GM18511 (cell line): Measurements from ENCODE around the gene DSCAM.
"Not testable (repeated sequence)": the region's sequence is repeated elsewhere in the genome, so short reads cannot be mapped to it uniquely, and the experiment has no call there.

Experiments used
- ATAC-seq: cut with Tn5 transposase; IDR thresholded peaks from one replicate; pipeline ENCODE4 v1.9.1; 2021; ENCODE audit warnings: mild to moderate bottlenecking, moderate library complexity; ENCODE audit not compliant: unreplicated experiment

The DSCAM gene

DNA sequence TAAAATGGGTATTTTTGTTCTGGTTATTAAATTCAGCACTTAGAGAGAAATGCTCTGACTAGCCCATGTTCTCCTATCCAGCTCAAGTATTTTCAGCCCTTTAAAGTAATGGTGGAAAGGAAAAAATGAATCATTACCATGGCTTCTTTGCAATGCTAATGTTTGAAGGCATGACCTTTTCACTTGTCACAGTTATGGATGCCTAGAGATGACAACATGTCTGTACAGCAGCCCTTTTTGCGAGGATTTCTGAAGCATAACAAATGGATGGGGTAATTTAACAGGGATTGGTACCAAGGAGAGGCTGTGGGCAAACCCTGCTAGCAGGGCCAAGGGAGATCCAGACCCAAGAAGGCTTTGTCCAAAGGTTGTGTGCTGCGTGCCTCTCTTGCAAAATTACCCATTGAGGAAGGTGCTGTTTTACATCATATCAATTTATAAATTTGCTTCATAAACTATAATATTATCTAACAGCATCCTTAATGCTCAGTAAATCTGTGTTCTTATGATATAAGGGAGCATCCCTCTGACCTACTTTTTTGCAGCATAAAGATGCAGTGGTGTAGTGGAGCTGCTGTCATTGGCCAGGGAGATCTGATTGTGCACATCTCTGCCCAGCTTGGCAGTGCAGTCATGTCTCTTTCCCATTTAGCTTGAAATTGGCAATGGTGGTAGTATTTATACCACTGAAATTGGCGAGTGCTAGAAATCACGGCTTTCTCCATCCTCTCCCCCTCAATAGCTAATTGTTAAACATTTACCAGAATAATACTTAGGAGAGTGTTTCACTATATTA, 652.6 kb downstream of the DSCAM start:
- ATAC-seq, result no peak

DNA sequence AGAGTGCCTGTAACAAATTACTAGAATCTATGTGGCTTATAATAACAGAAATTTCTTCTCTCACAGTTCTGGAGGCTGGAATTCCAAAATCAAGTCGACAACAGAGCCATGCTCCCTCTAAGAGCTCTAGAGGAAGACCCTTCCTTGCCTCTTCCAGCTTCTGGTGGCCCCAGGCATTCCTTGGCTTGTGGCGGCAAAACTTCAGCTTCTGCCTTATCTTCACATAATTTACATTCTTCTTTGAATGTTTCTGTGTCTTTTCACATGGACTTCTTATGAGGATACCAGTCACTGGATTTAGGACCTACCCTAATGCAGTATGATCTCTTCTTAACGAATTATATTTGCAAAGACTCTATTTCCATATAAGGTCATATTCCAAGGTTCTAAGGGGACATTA, 655.3 kb downstream of the DSCAM start:
- no peak for ATAC-seq

DNA sequence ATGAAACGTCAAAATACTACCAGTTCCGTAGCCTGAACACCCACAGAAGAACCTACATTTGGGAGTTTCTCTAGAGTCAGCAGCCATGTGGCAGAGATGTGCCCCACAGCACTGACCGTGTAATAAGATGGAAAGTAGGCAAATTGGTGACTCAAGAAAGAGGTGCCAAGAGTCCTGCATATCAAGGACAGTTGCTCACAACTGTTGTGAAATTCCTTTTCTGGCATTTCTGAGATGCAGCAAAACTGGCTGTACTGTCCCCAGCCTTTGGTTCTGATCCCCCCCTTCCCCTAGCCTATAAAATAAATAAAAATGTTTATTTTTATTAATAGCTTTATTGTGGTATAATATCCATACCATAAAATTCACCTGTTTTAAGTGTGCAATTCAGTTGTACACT, 655.8 kb downstream of the DSCAM start:
- ATAC-seq, result no peak

DNA sequence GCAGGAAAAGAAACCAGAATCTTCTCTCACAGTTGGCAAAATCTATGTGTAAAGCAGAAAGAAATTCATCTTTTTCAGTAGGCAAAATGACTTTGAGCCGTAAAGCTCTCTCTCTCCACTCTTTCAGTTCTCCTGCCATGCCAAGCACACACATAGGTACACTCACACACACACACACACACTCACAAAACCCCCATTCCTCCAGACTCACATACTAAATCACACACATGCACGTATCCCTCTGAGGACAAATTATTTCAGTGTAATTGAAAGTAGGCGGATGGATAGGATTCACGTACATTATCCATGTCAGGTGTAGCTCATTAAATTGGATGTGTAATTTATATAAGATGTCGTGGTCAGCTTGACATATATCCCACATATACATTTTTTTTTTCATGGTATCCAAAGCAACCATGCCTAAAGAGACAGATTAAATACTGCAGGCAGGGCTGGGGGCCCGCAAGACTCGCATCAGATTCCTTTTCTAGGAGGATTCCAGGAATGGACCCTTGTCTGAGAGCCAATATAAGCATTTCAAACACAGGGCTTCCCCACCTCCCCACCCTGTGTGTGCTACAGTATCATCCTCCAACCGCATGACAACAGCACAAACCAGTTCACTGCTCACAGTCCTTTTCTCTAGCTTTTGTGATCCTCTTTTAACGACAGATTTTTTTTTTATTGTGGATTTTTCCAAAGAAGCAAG, 658.9 kb downstream of the DSCAM start:
- ATAC-seq, result no peak

DNA sequence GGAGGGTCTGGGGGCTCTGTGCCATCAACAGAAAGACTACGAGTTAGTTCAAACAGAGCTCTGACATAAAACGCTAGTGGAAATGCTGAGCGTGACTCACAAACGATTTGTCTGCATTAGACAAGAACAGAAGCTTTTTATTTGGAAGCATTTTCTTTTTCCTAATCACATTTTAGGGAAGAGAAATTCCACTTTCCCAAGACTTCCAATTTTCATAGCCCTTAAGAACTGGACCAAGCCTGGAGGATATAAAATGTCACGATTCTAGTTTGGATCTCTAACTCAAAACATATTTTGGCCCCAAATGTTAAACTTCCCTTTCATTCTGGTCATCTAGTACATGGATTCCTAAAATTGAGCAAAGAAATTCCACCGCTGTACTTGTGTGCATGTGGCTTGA, 659.7 kb downstream of the DSCAM start:
- ATAC-seq, result no peak

DNA sequence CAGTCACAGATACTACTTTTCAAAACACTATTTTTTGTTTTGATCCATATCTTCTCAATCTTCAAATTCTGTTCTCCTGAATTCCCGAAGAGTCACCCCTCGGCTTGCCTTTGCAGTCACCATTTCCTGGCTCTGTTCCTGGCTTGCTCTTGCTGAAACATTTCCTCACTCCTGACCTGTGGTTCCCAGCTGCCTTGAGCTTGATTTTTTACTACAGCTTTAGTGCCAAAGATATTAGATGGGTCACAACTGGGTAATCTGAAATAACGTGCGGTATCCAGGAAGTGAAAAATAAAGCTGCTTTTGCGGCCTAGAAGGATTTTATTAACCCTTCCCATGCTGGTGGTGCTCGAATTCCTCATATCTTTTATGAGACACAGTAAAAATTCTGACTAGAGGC, 660.9 kb downstream of the DSCAM start:
- no peak for ATAC-seq

DNA sequence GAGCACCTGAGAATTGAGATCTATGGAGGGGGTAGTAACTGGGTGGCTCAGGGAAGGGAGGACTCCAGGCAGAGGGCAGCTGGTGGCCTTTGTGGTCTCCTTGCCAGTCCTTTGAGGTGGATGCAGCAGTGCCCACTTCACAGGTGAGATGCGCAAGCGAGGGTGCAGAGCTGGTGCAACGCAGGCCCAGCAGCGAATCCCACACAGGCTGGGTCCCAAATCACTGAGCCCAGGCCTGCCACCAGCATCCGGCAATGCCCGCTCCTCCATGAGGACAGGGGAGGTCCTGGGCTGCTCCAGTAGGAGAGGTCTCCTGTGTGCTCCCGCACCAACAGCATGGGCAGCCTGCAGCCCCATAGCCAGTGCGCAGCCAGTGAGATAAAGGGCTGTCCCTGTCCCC, 661.8 kb downstream of the DSCAM start:
- no peak for ATAC-seq

DNA sequence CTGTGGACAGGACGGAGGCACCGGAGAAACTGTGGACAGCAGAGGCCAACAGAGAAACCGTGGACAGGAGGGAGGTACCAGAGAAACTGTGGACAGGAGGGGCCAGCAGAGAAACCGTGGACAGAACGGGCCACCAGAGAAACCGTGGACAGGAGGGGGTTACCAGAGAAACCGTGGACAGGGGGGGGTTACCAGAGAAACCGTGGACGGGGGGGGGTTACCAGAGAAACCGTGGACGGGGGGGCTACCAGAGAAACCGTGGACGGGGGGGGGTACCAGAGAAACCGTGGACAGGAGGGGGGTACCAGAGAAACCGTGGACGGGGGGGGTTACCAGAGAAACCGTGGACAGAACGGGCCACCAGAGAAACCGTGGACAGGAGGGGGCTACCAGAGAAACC, 664.5 kb downstream of the DSCAM start:
- ATAC-seq, result not testable (repeated sequence)

DNA sequence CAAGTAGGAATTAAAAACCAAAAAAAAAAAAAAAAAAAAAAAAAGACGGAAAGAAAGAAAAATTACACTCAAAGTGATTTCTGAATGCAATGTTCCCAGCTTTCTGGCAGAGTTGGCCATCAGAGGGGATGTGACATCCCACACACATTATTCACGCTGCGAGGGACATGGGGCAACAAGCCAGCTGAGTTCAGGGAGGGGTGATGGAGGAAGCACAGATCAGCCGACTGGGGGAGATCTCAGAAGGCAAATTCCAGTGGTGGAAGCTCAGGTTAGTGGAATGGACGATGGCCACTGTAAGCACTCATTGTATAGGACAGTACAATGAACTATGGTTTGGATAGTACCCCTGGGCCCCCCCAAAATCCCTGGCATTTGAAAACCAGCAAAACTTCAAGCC, 667.8 kb downstream of the DSCAM start:
- no peak for ATAC-seq

DNA sequence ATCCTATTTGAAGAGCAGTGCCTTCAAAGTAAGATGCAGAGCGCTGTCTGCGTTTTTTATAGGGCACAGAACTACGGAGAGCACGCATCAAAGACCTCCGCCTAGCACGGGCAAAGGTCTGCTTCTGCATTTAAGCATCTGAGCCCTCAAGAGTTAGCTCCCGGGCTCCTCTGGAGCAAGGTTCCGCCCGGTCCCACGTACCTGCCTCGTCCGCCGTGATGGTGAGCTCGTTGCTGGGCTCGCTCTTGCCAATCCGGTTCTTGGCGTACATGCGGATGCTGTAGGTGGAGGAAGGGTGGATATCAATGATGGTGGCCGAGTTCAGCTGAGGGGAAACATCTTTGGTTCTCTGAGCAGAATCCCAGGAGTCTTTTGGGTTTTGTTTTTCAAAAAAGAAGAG, 668.2 kb downstream of the DSCAM start:
- no peak for ATAC-seq

DNA sequence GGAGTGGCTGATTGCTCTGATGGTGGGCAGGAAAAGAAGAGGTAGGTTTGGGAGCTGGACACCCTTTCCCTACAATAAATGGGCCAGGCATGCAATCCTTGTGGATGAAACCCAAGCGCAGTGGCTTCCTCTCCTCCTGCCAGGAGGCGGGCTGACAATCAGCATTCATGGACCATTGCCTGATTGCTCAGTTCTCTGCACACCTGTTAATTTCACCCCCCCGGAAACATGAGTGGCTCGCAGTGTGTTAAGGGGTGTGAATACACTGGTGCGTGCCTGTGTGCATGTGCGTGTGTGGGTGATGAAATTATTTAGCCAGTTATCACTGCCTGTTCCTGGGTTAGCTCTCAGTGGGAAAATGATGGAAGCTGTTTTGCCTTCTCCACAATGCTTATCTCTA, 669.0 kb downstream of the DSCAM start:
- ATAC-seq, result no peak

DNA sequence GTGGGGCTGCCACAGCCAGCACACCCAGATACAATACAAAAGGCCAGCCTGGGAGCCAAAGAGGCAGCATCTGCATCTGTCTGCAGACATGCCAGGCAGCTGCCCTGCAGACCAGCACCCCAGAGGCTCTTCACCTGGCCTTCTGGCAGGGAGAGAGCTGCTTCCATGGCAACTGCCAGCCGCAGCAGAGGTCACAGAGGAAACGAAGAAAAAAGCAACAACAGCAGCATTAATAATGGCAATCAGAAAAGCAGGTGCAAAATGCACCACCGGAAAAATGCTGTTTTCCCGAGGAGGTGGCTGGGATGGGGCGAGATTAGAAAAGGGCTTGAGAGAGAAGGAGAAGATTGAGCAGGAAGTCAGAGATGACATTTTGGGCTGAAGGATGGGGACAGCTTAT, 670.2 kb downstream of the DSCAM start:
- no peak for ATAC-seq

DNA sequence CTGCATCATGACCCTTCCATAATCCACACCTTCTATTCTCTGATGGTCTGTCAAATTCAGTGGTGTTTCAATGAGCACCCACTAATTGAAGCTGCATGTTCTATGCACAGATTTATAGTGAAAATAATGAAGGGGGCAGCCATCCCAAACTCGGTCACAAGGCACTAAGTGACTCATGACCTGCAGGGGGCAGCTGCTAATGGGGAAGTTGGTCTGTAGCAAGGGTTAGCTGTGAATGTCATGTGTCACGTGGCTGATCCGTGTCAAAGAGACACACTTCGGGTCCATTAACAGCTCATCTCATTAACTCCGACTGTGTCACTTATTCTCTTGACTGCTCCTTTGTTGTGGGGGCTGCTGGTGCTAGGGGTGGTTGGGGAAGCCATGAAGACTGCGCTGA, 673.1 kb downstream of the DSCAM start:
- ATAC-seq, result no peak

DNA sequence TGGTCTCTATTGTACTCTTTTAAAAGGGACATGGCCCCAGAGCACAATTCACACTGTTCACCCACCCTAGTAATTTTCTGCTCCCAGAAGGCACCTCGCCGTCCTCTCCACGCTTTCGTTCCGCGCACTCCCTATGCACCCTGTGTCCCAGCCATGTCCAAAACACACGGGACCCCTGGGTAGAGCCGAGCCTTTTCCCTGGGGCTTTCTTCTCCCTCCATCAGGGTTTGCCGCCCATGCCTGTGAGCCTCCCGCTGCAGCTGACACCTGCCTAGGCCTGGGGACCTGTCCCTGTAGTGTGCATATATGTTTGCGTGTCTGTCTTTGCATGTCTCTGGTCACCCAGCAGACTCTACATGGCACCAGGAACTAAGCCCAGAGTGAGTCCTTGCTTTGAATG, 677.0 kb downstream of the DSCAM start:
- ATAC-seq, result no peak

DNA sequence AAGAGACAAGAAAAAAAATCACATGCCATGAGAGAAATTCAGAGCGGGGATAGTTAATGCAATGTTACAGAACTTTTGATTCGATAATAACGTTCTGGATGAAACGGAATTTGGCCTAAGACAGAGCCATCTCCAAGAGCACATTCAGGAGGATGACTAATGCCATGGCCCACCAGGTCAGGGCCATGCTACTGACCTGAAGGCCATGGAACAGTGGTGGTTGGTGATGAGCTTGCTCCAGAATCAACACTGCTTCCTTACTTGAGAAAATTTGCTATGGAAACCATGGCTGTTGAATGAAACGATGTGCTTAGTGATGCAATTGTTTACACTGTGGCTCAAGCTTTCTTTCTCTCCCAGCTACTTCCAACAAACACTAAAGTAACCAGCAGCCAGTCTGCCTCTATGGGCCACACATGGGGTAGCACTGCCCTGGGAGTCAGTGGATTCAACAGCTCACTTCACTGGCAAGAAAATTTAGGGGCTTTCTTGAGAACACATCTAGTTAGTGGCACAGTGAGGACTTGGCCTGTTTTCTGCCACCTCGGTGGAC, 680.6 kb downstream of the DSCAM start:
- ATAC-seq, result no peak

DNA sequence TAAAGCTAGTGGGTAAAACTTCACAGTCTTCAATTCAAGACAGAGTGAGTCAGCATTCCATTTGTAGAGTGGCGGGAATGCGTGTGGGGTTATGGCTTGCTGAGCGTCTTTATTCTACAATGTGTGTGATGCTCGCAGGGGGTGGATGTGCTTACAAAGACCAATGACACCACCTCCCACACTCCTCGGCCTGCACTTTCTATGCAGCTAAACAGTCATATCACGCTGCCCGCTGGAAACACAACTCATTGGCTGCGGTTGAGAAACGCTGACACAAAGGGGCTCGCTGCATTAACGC, 681.2 kb downstream of the DSCAM start:
- no peak for ATAC-seq

DNA sequence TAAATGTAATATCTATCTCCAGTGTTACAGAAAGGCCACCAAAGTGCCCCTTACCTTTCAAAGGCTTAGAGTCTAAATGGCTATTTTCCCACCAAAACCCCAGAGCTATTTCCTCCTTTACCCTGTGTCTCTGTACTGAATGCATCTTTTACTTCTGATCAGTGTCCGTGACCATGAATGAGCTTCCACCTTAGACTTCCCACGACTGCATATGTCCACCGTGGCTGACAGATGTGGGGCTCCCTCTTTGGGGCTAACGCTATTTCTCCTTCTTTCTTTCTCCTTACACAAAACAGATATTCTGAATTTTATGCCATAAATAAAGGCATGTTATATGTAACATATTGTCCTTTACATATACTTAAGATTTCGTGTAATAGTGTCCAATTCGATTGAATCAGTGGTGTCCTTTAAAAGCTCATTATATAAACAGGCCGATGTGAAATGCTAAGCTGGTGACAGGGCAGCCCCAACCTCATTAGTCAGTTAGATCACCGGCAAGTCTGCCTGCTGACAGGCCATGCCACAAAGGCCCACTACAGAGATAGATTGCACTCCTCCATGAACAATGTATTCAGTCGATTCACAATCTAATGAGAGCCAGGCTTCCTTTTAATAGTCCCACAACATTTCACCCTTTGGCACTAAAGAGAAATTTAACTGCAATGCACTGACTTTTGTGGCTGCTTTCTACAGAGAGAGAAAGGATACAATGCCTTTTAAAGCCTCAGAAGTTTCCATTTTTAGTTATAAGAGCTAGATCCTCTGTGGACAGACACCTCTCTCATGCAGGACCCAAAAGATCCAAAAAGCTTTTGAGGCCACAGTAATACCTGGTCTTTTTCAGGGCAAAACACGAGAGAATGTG, 681.8 kb downstream of the DSCAM start:
- no peak for ATAC-seq

DNA sequence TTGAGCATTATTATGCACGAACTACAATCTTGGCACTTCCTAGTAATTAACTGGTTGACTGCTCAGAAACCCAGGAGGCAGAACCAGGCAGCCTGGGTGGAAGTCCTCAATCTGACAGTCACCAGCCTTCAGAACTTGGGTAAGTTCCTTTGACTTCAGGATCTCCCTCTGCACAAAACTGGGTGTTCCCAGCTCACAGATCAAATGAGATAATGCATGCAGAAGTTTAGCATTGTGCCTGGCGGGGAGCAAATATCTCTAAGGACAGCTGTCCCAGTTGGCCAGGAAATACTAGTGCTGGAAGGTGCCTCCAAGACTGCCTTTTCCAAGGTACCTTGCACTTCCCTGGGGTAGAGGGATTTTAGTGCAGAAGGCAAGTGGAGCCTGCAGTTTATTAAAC, 684.9 kb downstream of the DSCAM start:
- ATAC-seq, result no peak

DNA sequence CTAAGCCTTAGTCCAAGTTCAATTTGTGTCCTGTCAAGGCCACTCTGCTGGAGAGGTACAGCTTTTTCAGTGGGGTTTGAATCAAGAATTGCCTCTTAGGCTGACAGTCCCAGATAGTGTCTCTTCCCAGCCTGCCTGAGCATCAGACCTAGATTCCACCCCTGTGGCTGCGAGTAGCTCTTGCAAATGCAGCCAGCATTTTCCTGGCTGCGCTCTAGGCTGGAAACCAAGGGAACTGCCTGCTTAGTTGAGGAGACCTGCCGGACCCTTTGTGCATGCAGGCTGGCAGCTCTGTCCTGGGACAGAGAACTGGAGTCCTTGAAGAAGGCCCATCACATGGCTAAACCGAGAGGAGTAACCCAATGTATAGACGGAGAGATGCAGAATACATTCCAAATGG, 686.0 kb downstream of the DSCAM start:
- no peak for ATAC-seq

DNA sequence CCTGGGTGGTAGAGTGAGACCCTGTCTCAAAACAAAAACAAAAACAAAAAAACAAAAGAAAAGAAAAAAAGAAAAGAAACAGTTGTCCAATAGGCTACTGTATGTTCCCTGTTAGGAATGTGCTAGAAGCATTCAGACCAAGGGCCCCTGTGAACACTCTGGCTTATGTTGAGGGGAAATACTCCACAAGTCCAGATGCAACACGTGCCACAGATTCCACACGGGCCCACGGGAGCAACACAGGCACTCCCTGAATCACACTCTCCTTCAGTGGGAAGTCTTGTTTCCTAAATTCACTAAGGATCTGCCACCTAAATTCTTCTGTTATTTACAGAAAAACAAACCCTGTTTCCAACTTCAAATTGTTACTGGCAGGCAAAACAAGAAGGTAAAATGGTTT, 688.6 kb downstream of the DSCAM start:
- no peak for ATAC-seq

DNA sequence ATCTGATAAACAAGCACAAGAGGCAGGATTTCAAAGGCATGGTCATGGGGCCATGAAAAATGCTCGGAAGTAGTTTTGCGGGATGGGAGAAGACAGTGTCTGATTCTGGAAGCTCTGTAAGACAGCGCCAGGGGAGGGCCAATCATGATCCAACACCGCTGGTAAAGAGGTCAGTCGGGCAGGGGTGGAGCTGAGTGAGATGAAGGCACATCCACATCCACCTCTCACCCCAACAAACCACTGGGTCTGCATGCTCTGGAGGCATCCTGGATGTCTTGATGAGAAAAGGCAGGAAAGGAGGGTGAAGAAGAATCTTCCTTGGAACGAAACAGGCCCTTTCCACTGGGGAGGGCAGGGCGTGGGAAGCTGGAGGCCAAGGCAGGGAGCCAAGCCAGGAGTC, 691.4 kb downstream of the DSCAM start:
- no peak for ATAC-seq

DNA sequence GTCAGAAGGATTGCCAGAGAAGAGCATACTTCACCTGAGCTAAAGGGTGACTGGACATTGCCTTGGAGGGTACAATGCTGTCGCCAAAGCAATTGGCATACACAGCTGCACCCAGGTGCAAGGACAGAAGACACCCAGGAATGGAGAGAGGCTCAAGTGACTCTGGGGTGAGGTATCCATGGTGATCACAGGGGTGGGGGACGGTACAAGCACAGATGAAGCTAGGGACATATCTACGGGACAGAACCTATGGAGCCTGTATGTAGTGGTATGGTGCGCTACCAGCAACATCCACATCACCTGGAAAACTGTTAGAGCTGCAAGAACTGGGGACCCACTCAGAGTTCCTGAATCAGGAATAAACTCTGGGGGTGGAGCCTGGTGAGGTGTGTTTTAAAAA, 693.6 kb downstream of the DSCAM start:
- ATAC-seq, result no peak
